Choroid plexus epithelial cell (primary cell): ENCODE measurements around the gene HIGD1A.

Experiments
- DNase-seq: peaks from one replicate; pipeline ENCODE4 v3.0.0-alpha.2; 2010; ENCODE audit warnings: low read depth
- H3K4me3 ChIP-seq: 2 replicates; pipeline ENCODE4 v1.5.1; 2011; ENCODE audit warnings: low read depth, mild to moderate bottlenecking, control low read depth, low read length, moderate library complexity
- TF ChIP-seq, protein P1 (sequence below): conservative IDR thresholded peaks from 2 replicates; pipeline ENCODE4 v1.5.1; 2011; ENCODE audit warnings: low read depth, mild to moderate bottlenecking, control low read depth, inconsistent platforms, low read length, moderate library complexity

Gene HIGD1A

DNA sequence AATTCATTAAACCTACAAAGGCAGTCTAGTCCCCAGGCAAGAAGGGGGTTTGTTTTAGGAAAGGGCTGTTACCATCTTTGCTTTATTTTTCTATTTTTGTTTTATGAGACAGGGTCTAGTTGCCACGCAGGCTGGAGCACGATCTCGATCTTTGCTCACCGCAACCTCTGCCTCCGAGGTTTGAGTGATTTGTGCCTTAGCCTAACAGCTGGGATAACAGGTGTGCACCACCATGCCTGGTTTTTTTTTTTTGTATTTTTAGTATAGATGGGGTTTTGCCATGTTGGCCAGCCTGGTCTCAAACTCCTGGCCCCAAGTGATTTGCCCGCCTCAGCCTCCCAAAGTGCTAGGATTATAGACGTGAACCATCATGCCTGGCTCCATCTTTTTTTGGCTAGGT, 4.9 kb downstream of the HIGD1A start:
- no peak overlapping the region for H3K4me3 ChIP-seq
- TF ChIP-seq, protein P1, sequence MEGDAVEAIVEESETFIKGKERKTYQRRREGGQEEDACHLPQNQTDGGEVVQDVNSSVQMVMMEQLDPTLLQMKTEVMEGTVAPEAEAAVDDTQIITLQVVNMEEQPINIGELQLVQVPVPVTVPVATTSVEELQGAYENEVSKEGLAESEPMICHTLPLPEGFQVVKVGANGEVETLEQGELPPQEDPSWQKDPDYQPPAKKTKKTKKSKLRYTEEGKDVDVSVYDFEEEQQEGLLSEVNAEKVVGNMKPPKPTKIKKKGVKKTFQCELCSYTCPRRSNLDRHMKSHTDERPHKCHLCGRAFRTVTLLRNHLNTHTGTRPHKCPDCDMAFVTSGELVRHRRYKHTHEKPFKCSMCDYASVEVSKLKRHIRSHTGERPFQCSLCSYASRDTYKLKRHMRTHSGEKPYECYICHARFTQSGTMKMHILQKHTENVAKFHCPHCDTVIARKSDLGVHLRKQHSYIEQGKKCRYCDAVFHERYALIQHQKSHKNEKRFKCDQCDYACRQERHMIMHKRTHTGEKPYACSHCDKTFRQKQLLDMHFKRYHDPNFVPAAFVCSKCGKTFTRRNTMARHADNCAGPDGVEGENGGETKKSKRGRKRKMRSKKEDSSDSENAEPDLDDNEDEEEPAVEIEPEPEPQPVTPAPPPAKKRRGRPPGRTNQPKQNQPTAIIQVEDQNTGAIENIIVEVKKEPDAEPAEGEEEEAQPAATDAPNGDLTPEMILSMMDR, result no peak
- DNase-seq, result no peak

DNA sequence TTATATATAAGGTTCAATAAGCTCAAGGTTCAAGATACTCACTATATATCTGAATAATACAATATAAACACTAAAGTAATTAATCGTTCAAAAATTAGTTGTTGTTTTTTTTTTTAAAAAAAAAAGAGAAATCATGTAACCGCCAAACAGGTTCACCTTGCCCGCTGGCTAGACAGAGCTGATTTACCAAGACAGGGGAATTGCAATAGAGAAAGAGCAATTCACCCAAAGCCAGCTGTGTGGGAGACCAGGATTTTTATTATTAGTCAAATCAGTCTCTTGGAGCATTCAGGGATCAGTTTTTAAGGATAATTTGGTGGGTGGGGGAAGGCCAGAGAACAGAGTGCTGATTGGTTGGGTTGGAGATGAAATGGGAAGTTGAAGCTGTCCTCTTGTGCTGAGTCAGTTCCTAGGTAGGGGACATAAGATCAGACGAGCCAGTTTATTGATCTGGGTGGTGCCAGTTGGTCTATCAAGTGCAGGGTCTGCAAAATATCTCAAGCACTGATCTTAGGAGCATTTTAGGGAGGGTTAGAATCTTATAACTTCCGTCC, 7.9 kb downstream of the HIGD1A start:
- TF ChIP-seq, protein P1, result no peak

DNA sequence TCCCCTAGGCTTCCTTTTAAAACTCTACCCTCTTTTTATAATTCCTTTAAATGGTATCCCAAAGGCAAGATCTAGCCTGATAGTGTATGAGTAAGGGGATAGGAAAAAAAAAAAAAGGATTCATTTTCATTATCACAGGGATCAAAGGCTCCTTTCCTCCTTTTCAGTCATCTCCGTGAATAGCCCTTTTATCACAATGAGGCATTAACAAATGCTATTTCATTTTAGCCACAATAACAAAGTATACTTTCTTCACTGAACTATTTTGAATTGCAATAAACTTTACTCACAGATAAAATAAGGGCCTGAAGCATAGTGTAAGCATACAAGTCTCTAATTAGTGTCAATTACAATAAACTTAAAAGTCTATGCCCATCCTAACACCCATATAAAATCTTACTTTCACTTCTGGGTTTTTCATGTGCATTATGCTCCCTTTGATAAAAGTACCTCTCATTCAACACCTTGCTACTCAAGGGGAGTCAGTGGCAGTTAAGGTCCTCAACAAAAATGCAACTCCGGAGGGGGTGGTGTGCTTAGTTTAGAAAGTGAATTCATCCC, 8.6 kb downstream of the HIGD1A start:
- no peak overlapping the region for H3K4me3 ChIP-seq
- DNase-seq, result no peak
- TF ChIP-seq, protein P1, result no peak

More for the DNA sequence above, 7.9 kb downstream of the HIGD1A start:
- no peak for DNase-seq
- no peak overlapping the region for H3K4me3 ChIP-seq

DNA sequence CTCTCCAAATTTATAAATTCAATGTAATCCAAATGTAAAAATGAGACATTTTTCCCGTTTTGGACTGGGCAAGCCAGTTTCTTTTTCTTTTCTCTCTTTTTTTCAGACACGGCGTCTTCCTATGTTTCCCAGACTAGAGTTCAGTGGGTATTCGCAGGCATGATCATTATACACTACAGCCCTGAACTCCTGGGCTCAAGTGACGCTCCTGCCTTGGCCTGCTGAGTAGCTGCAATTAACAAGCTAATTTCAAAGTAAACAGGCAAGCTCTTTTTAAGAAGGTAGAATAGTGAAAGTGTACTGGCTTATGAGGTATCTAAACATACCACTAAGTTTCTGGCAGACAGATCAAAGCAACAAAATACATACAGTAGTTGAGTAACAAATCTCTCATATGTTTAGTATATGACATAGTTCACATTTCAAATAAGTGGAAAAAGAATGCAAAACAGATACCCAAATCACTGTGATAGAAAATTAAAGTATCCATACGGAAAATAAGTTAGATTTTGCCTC, 13.5 kb downstream of the HIGD1A start:
- TF ChIP-seq, protein P1, result no peak
- DNase-seq, result peak; percentile 36
- H3K4me3 ChIP-seq, result no peak overlapping the region

DNA sequence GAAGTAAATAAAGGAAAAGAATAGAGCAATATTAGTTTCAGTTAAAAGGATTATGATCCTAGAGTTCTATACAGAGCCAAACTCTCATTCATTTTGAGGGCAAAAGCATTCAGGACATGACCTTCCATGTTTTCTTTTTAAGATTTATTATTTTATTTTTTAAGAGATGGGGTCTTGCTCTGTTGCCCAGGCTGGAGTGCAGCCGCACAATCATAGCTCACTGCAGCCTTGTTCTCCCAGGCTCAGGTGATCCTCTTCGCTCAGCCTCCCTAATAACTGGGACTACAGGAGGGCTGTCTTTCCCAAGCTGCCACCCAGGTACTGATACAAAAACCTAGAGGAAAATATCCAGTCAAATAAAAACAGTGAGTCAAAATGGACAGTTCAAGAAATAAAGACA, 17.7 kb downstream of the HIGD1A start:
- DNase-seq, result no peak
- TF ChIP-seq, protein P1, result no peak
- no peak overlapping the region for H3K4me3 ChIP-seq

DNA sequence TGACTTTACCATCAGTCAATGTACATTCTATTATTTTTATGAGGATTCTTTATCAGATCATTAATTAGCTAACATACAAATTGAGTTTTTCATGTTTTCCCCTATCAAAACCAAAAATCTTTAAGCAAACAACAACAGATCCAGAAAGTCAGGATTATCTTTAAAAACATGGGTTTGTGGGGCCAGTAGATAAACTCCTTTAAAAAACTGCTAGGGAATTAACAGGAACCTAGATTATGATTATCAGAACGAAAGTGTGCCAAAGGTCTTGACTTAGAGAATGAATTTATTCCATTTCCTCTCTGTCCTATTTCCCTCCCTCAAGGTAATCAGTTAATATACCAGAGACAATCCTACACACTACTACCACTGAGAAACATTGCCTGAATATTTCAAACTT, 18.1 kb downstream of the HIGD1A start:
- DNase-seq, result no peak
- no peak overlapping the region for H3K4me3 ChIP-seq
- TF ChIP-seq, protein P1, result no peak
